ENCODE results near the gene MYO7B. TPM values are rescaled to one million over a fixed set of nuclear protein-coding genes. Genes with fewer than 3 reads are reported as not detected.

MYO7B gene
- total RNA-seq, 4 donors from 2014 or later = 0.30 to 0.78 TPM; not detected in 2

- DNase-seq (ENCODE audit: low spot score in 2 of 2) = no peak
- Histone ChIP-seq H3K36me3 (peaks cover 0 to 27% (median 0%) of the 10 kb centered on the region in 3 donors), H3K4me3 (no peak overlapping the region), H3K27ac (peak overlapping the region in 3 of 4 donors; percentile 24 to 92 (median 92)), H3K4me1 (peaks cover 0 to 76% (median 38%) of the 10 kb centered on the region in 4 donors), H3K27me3 (no peaks in the 10 kb centered on the region), H3K9me3 (no peaks in the 10 kb centered on the region)
- TF ChIP-seq CTCF (IDR thresholded peaks at IDR 0.05) (no peak), EP300 (IDR thresholded peaks at IDR 0.05) (no peak), POLR2A (IDR thresholded peaks at IDR 0.05) (no peak)
- WGBS, 2 donors = 90 to 94% methylated on average over 15 of the region's 15 CpGs
These were observed 121.2 kb downstream of the MYO7B start for GRCh38 chr2:127656569-127657231.

- WGBS, 2 donors = 91 to 93% methylated on average over 10 to 12 of the region's 17 CpGs
- no peak overlapping the region for H3K4me3 ChIP-seq
- no peak for TF ChIP-seq POLR2A (IDR thresholded peaks at IDR 0.05)
- no peak for TF ChIP-seq CTCF (IDR thresholded peaks at IDR 0.05)
- no peak for DNase-seq (ENCODE audit: low spot score in 2 of 2)
- H3K36me3 ChIP-seq = peaks cover 0 to 27% (median 0%) of the 10 kb centered on the region in 3 donors
- no peaks in the 10 kb centered on the region for H3K27me3 ChIP-seq
- peaks cover 0 to 78% (median 41%) of the 10 kb centered on the region in 4 donors for H3K4me1 ChIP-seq
- no peaks in the 10 kb centered on the region for H3K9me3 ChIP-seq
- peak overlapping the region in 2 of 4 donors; percentile 92 for H3K27ac ChIP-seq
These were observed 121.7 kb downstream of the MYO7B start for GRCh38 chr2:127657232-127657595.

- TF ChIP-seq EP300 (IDR thresholded peaks at IDR 0.05) (no peak), CTCF (IDR thresholded peaks at IDR 0.05) (no peak), POLR2A (IDR thresholded peaks at IDR 0.05) (no peak)
- no peaks in the 10 kb centered on the region for H3K27me3 ChIP-seq
- peaks cover 0 to 78% (median 37%) of the 10 kb centered on the region in 4 donors for H3K4me1 ChIP-seq
- H3K4me3 ChIP-seq = no peak overlapping the region
- H3K27ac ChIP-seq = peak overlapping the region in 3 of 4 donors; percentile 79 to 92 (median 92)
- peaks cover 0 to 27% (median 0%) of the 10 kb centered on the region in 3 donors for H3K36me3 ChIP-seq
- no peaks in the 10 kb centered on the region for H3K9me3 ChIP-seq
- no peak for DNase-seq (ENCODE audit: low spot score in 2 of 2)
- 83 to 88% methylated on average over 6 of the region's 6 CpGs for WGBS, 2 donors
These were observed 122.7 kb downstream of the MYO7B start for GRCh38 chr2:127658146-127658545.

GRCh38 chr2:127658641-127659407 lies 123.3 kb downstream of the MYO7B start:
- H3K9me3 ChIP-seq = no peaks in the 10 kb centered on the region
- TF ChIP-seq CTCF (IDR thresholded peaks at IDR 0.05) = no peak
- TF ChIP-seq POLR2A (IDR thresholded peaks at IDR 0.05) = no peak
- no peak for TF ChIP-seq EP300 (IDR thresholded peaks at IDR 0.05)
- 81 to 85% methylated on average over 12 to 20 of the region's 20 CpGs for WGBS, 2 donors
- H3K4me1 ChIP-seq = peaks cover 0 to 81% (median 40%) of the 10 kb centered on the region in 4 donors
- H3K27me3 ChIP-seq = no peaks in the 10 kb centered on the region
- H3K27ac ChIP-seq = peak overlapping the region; percentile 60 to 92 (median 86)
- DNase-seq (ENCODE audit: low spot score in 2 of 2) = no peak
- peaks cover 0 to 27% (median 0%) of the 10 kb centered on the region in 3 donors for H3K36me3 ChIP-seq
- no peak overlapping the region for H3K4me3 ChIP-seq

Measured in tibial nerve (tissue), 4 donors.